Amniotic stem cell (primary cell): Measurements from ENCODE around the gene CYTIP.
"Not testable (repeated sequence)": the region's sequence is repeated elsewhere in the genome, so short reads cannot be mapped to it uniquely, and the experiment has no call there.

Source experiments
- DNase-seq: peaks from one replicate; lab custom pipeline; 2025; lab: John Stamatoyannopoulos, UW

The CYTIP gene

DNA sequence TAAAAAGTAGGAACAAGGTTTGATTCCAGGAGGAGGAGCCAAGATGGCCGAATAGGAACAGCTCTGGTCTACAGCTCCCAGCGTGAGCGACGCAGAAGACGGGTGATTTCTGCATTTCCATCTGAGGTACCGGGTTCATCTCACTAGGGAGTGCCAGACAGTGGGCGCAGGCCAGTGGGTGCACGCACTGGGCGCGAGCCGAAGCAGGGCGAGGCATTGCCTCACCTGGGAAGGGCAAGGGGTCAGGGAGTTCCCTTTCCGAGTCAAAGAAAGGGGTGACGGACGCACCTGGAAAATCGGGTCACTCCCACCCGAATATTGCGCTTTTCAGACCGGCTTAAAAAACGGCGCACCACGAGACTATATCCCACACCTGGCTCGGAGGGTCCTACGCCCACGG is 75.4 kb downstream of the CYTIP start:
- not testable (repeated sequence) for DNase-seq

DNA sequence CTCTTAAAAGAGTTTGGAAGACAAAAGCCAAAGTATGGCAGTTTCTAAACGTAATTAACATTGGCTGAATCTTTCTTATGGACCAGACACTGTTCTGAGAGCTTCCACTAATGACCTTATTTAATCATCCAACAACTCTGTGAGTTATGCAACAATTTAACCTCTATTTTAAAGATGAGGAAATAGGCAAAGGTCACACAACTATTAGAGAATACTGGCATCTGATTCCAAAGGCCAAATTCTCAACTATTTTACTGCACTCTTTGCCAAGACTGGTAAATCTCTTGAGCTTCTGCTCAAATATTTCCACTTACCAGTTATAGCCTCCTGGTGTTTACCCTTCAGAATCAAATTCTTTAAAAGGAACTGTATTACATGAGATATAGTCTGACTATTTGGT is 76.2 kb downstream of the CYTIP start:
- no peak for DNase-seq
